H1 (cell line): ENCODE results near the gene TSKS. TPM values are rescaled to one million over a fixed set of nuclear protein-coding genes. Genes with fewer than 3 reads are reported as not detected.

ENCODE experiments used
- CTCF ChIA-PET: fragments of 300-600 bp; sonication (Branson Sonifier 250); formaldehyde crosslinking; loops from one replicate; lab custom pipeline; 2021; ENCODE audit not compliant: partially characterized antibody; lab: Charles Lee
- POLR2A ChIA-PET: fragments of 300-600 bp; sonication (Branson Sonifier 250); formaldehyde crosslinking; loops from one replicate; lab custom pipeline; 2021; ENCODE audit warnings: inconsistent platforms; ENCODE audit not compliant: partially characterized antibody; lab: Charles Lee
- DNase-seq, 2 experiments: peaks; one replicate each; pipeline versions ENCODE4 v3.0.0 to v3.0.0-alpha.2; 2010 to 2022; ENCODE audit warnings: low spot score in 2 of 2, low read depth in 1 of 2, mixed read lengths in 1 of 2
- FAIRE-seq: peaks from 2 replicates; lab custom pipeline; 2011; peaks lifted over from hg19 to GRCh38; lab: Jason Lieb, UNC
- H2AFZ ChIP-seq: 2 replicates; pipeline ENCODE4 v1.8.1; 2012; ENCODE audit warnings: low read length, inconsistent platforms
- H2AK5ac ChIP-seq: 2 replicates; pipeline ENCODE4 v1.6.1; 2013; ENCODE audit warnings: low read depth, low read length
- H2BK120ac ChIP-seq: replicated peaks from 2 replicates; pipeline ENCODE3; 2013; ENCODE audit warnings: low read depth, low read length, inconsistent platforms
- H2BK12ac ChIP-seq: 2 replicates; pipeline ENCODE4 v1.6.1; 2013; ENCODE audit warnings: low read depth, low read length
- H2BK15ac ChIP-seq: 2 replicates; pipeline ENCODE4 v1.6.1; 2013; ENCODE audit warnings: low read length
- H2BK20ac ChIP-seq: 2 replicates; pipeline ENCODE4 v1.6.1; 2013; ENCODE audit warnings: low read length
- H2BK5ac ChIP-seq: 2 replicates; pipeline ENCODE4 v1.6.1; 2013; ENCODE audit warnings: low read depth, low read length
- H3K14ac ChIP-seq: 2 replicates; pipeline ENCODE4 v1.6.1; 2013; ENCODE audit warnings: inconsistent platforms; ENCODE audit not compliant: insufficient read length
- H3K18ac ChIP-seq: 2 replicates; pipeline ENCODE4 v1.6.1; 2013; ENCODE audit warnings: low read length; ENCODE audit errors: extremely low read depth
- H3K23ac ChIP-seq: 2 replicates; pipeline ENCODE4 v1.6.1; 2013; ENCODE audit warnings: inconsistent platforms; ENCODE audit not compliant: insufficient read length
- H3K23me2 ChIP-seq: 2 replicates; pipeline ENCODE4 v1.6.1; 2013; ENCODE audit warnings: low read depth, low read length
- H3K27ac ChIP-seq: 2 replicates; pipeline ENCODE4 v1.6.1; 2011; ENCODE audit warnings: low read depth, low read length, inconsistent platforms
- H3K27me3 ChIP-seq, 4 experiments: replicated peaks in 1 of 4; 1 replicate in 1 of 4; 2 replicates in 3 of 4; pipeline versions ENCODE4 v1.6.1 to v1.8.1; 2011 to 2013; ENCODE audit warnings: low read length in 3 of 4, mild to moderate bottlenecking in 3 of 4, inconsistent platforms in 2 of 4, mixed read lengths in 2 of 4, moderate library complexity in 1 of 4; ENCODE audit not compliant: control insufficient read depth in 3 of 4, insufficient read depth in 3 of 4; ENCODE audit errors: extremely low read depth in 1 of 4
- H3K36me3 ChIP-seq, 4 experiments: 2 replicates each; pipeline versions ENCODE4 v1.6.1 to v1.8.1; 2011 to 2013; ENCODE audit warnings: mild to moderate bottlenecking in 4 of 4, low read length in 3 of 4, moderate library complexity in 2 of 4, control low read depth in 1 of 4, inconsistent platforms in 1 of 4; ENCODE audit not compliant: insufficient read depth in 4 of 4, control insufficient read depth in 2 of 4
- H3K4ac ChIP-seq: replicated peaks from 2 replicates; pipeline ENCODE3; 2013; ENCODE audit warnings: low read length, low read depth, mixed read lengths, inconsistent platforms; ENCODE audit not compliant: insufficient read length
- H3K4me1 ChIP-seq, 4 experiments: replicated peaks in 1 of 4; 1 replicate in 1 of 4; 2 replicates in 3 of 4; pipeline versions ENCODE4 v1.6.1 to v1.8.1; 2011 to 2013; ENCODE audit warnings: low read length in 3 of 4, inconsistent platforms in 2 of 4, mixed read lengths in 1 of 4; ENCODE audit not compliant: insufficient read depth in 4 of 4, control insufficient read depth in 3 of 4
- H3K4me2 ChIP-seq, 2 experiments: 2 replicates each; pipeline versions ENCODE4 v1.6.1 to v1.8.1; 2011 to 2013; ENCODE audit warnings: low read depth in 2 of 2, low read length in 2 of 2, control low read depth in 1 of 2, inconsistent platforms in 1 of 2, mild to moderate bottlenecking in 1 of 2; ENCODE audit not compliant: insufficient read depth in 1 of 2
- H3K4me3 ChIP-seq, 4 experiments: fragments of 200-600, 300-600 bp in 1 of 4; sonication (generic), shearing (Covaris generic), sonication (Bioruptor Twin) in 1 of 4; 2 replicates each; pipeline versions ENCODE4 v1.5.1 to v1.8.1; 2011 to 2016; ENCODE audit warnings: low read length in 4 of 4, low read depth in 3 of 4, control low read depth in 2 of 4, inconsistent platforms in 2 of 4, mild to moderate bottlenecking in 2 of 4, mixed read lengths in 1 of 4, moderate library complexity in 1 of 4; ENCODE audit not compliant: insufficient read depth in 2 of 4; ENCODE audit errors: extremely low read depth in 1 of 4
- H3K56ac ChIP-seq: replicated peaks from 2 replicates; pipeline ENCODE3; 2013; ENCODE audit warnings: low read depth, mild to moderate bottlenecking, mixed read lengths, low read length, inconsistent platforms; ENCODE audit not compliant: insufficient read length
- H3K79me1 ChIP-seq: 2 replicates; pipeline ENCODE4 v1.6.1; 2013; ENCODE audit warnings: low read depth, low read length, control low read depth
- H3K79me2 ChIP-seq, 2 experiments: 2 replicates each; pipeline versions ENCODE4 v1.6.1 to v1.8.1; 2012 to 2013; ENCODE audit warnings: low read length in 2 of 2, mild to moderate bottlenecking in 2 of 2, inconsistent platforms in 1 of 2; ENCODE audit not compliant: insufficient read depth in 2 of 2, control insufficient read depth in 1 of 2
- H3K9ac ChIP-seq, 4 experiments: replicated peaks in 1 of 4; 1 replicate in 1 of 4; 2 replicates in 3 of 4; pipeline versions ENCODE4 v1.6.1 to v1.8.1; 2011 to 2013; ENCODE audit warnings: low read depth in 3 of 4, low read length in 3 of 4, control low read depth in 2 of 4, mild to moderate bottlenecking in 2 of 4, moderate library complexity in 2 of 4, inconsistent platforms in 1 of 4; ENCODE audit errors: extremely low read depth in 1 of 4
- H3K9me3 ChIP-seq, 2 experiments: 2 replicates each; pipeline versions ENCODE4 v1.6.1 to v1.8.1; 2012 to 2013; ENCODE audit warnings: mild to moderate bottlenecking in 2 of 2, moderate library complexity in 2 of 2, control low read depth in 1 of 2, inconsistent platforms in 1 of 2, low read depth in 1 of 2, low read length in 1 of 2, mixed read lengths in 1 of 2; ENCODE audit not compliant: insufficient read depth in 2 of 2
- H4K20me1 ChIP-seq, 2 experiments: replicated peaks in 1 of 2; 2 replicates each; pipeline versions ENCODE3 to v1.8.1; 2011 to 2013; ENCODE audit warnings: inconsistent platforms in 2 of 2, low read length in 2 of 2, mild to moderate bottlenecking in 1 of 2; ENCODE audit not compliant: insufficient read depth in 2 of 2, control insufficient read depth in 1 of 2
- H4K5ac ChIP-seq: 2 replicates; pipeline ENCODE4 v1.6.1; 2013; ENCODE audit warnings: low read length, low read depth, mixed read lengths, inconsistent platforms; ENCODE audit not compliant: insufficient read length
- H4K8ac ChIP-seq: 2 replicates; pipeline ENCODE4 v1.8.0; 2013; ENCODE audit warnings: mild to moderate bottlenecking, moderate library complexity, low read length, inconsistent platforms; ENCODE audit not compliant: insufficient read depth; ENCODE audit errors: extremely low read depth
- H4K91ac ChIP-seq: replicated peaks from 2 replicates; pipeline ENCODE3; 2013; ENCODE audit warnings: low read length, mixed read lengths, inconsistent platforms; ENCODE audit not compliant: insufficient read length
- CHD2 ChIP-seq: IDR thresholded peaks from 2 replicates; pipeline ENCODE4 v1.6.1; 2012; ENCODE audit warnings: low read length, improper control_type of control experiment
- KDM1A ChIP-seq: fragments of 200-600, 300-600 bp; sonication (generic); IDR thresholded peaks from 2 replicates; pipeline ENCODE4 v1.7.1; 2016; ENCODE audit warnings: mild to moderate bottlenecking, low read length, borderline replicate concordance
- WGBS, 2 experiments: shearing (Covaris generic) in 1 of 2; methylation state at CpG; one replicate each; pipeline versions ENCODE4 v1.1.6 to v1.1.7; 2013 to 2015; ENCODE audit warnings: low lambda C conversion rate in 2 of 2, mixed read lengths in 2 of 2, inconsistent platforms in 1 of 2, low coverage in 1 of 2, missing lambda C conversion rate in 1 of 2; ENCODE audit not compliant: insufficient replicate concordance in 2 of 2, insufficient coverage in 1 of 2, insufficient read length in 1 of 2; ENCODE audit errors: extremely low coverage in 1 of 2, missing lambda C conversion rate in 1 of 2; 5-methylcytosine and 5-hydroxymethylcytosine counted together
- polyA plus RNA-seq, 7 experiments: library from polyadenylated mRNA; depleted of rRNA in 3 of 7; stranded (reverse) in 5 of 7; unstranded in 2 of 7; fragments of >200 nt in 5 of 7; fragments of 200-250 nt in 2 of 7; gene quantifications; 1 replicate in 5 of 7; 2 replicates in 1 of 7; 4 replicates in 1 of 7; pipeline versions ENCODE4 v1.2.1 to v1.2.3, GENCODE V29; 2011 to 2013; ENCODE audit warnings: missing spikeins in 2 of 7, mixed read lengths in 2 of 7
- total RNA-seq: library from RNA; stranded (reverse); fragmentation: NEBNext Ultra II Directional; extraction: Animal tissue kit (Norgen Biotek cat#: 25700); gene quantifications from 2 replicates; pipeline ENCODE4 v1.2.1, GENCODE V29; 2021

The TSKS gene
- total and polyA plus RNA-seq, 2 of the 8 experiments (the other 6 are each of a cell fraction or from before 2014, with no cell fraction given), result 0.21 TPM; not detected in 1

DNA sequence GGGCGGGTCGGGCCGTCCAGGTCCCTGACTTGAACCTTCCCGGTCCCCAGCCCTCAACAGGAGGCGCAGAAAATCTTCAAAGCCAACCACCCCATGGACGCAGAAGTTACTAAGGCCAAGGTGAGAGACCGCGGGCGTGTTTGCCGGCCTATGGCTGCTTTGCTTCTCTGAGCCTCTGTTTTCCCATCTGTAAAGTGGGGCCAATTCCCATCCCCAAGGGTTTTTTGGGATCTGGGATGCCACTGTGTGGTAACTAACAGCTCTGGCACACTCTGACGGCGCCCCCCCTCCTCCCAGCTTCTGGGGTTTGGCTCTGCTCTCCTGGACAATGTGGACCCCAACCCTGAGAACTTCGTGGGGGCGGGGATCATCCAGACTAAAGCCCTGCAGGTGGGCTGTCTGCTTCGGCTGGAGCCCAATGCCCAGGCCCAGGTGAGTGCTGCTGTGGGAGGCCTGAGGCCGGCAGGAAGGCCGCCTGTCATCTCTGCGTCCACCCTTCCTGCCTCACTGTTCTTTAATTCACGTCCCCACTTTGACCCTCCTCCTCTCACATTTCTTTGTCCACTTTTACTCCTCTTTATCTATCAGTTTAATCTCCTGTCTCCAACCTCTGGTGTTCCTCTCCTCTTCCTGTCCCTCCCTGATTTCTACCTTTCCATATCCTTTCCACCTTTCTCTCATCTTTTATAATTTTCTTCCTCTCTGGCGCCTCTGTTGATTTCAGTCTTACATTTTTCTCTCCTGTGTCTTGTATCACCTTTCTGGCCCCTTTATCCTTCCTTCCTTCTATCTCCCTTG, 42.9 kb upstream of the TSKS start:
- H4K20me1 ChIP-seq, result peaks cover 0 to 11% of the 10 kb centered on the region in 2 experiments
- POLR2A ChIA-PET, result interaction anchor here (0.8 to 2.2 kb wide), 15 partner anchors 13 to 167 kb away, joined by 3 to 10 read pairs (median 4); partner anchors contain the start of genes ADM5, AP2A1, CPT1C and PRMT1

More for the DNA sequence above, 42.9 kb upstream of the TSKS start:
- Histone ChIP-seq H2AFZ (no peak overlapping the region), H4K8ac (peak overlapping the region; percentile 35; the same call in 1 of the 2 replicates), H3K56ac (no peak overlapping the region), H3K27ac (no peak overlapping the region), H3K4me2 (no peak overlapping the region), H3K23ac (no peak overlapping the region), H2BK20ac (no peak overlapping the region), H2BK120ac (no peak overlapping the region), H3K79me1 (no peaks in the 10 kb centered on the region; the same call in 1 of the 2 replicates), H4K5ac (no peak overlapping the region), H2BK12ac (no peak overlapping the region), H3K27me3 (no peaks in the 10 kb centered on the region), H3K79me2 (no peaks in the 10 kb centered on the region), H2BK5ac (no peak overlapping the region), H3K18ac (no peak overlapping the region), H3K4ac (no peak overlapping the region), H3K14ac (no peak overlapping the region), H2BK15ac (no peak overlapping the region), H3K36me3 (peaks cover 2 to 12% (median 5%) of the 10 kb centered on the region in 4 experiments; a peak in 6 of 8 replicates), H3K9ac (no peak overlapping the region), H3K23me2 (peaks cover 4% of the 10 kb centered on the region; the same call in 1 of the 2 replicates)
- 90% methylated on average over 14 of the region's 20 CpGs; no CpG with 5 or more reads in 1 of the 2 experiments for WGBS, 2 experiments
- CTCF ChIA-PET, result interaction anchor here (0.8 to 2.6 kb wide), 14 partner anchors 10 to 259 kb away, joined by 3 to 19 read pairs (median 4); partner anchors contain the start of genes AP2A1 and CPT1C
- no peak for DNase-seq
- peak; percentile 95; the same call in 1 of the 2 replicates for TF ChIP-seq KDM1A
- no peak for TF ChIP-seq CHD2
- TF ChIP-seq, all 59 proteins: peak for 1
- FAIRE-seq, result no peak
- Histone ChIP-seq H2AK5ac (no peak overlapping the region), H3K9me3 (no peaks in the 10 kb centered on the region), H4K91ac (no peak overlapping the region), H3K4me3 (no peak overlapping the region), H3K4me1 (peaks cover 4 to 27% (median 17%) of the 10 kb centered on the region in 4 experiments)
